A549 treated with Hydrocortisone at 1 μM for 4 hours (cell line): Measurements from ENCODE around the gene PPP6R3. TPM values are rescaled to one million over a fixed set of nuclear protein-coding genes. Genes with fewer than 3 reads are reported as not detected.

ENCODE experiments used
- total RNA-seq: library from RNA; stranded (reverse); fragments of 200-300 nt; extraction: Qiagen RNA extraction; gene quantifications from 5 replicates; pipeline ENCODE4 v1.2.3, GENCODE V29; 2022

Gene PPP6R3, protein sequence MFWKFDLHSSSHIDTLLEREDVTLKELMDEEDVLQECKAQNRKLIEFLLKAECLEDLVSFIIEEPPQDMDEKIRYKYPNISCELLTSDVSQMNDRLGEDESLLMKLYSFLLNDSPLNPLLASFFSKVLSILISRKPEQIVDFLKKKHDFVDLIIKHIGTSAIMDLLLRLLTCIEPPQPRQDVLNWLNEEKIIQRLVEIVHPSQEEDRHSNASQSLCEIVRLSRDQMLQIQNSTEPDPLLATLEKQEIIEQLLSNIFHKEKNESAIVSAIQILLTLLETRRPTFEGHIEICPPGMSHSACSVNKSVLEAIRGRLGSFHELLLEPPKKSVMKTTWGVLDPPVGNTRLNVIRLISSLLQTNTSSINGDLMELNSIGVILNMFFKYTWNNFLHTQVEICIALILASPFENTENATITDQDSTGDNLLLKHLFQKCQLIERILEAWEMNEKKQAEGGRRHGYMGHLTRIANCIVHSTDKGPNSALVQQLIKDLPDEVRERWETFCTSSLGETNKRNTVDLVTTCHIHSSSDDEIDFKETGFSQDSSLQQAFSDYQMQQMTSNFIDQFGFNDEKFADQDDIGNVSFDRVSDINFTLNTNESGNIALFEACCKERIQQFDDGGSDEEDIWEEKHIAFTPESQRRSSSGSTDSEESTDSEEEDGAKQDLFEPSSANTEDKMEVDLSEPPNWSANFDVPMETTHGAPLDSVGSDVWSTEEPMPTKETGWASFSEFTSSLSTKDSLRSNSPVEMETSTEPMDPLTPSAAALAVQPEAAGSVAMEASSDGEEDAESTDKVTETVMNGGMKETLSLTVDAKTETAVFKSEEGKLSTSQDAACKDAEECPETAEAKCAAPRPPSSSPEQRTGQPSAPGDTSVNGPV
- 40.3 to 68.4 TPM (median 55.7 TPM) in 5 replicates for total RNA-seq

DNA sequence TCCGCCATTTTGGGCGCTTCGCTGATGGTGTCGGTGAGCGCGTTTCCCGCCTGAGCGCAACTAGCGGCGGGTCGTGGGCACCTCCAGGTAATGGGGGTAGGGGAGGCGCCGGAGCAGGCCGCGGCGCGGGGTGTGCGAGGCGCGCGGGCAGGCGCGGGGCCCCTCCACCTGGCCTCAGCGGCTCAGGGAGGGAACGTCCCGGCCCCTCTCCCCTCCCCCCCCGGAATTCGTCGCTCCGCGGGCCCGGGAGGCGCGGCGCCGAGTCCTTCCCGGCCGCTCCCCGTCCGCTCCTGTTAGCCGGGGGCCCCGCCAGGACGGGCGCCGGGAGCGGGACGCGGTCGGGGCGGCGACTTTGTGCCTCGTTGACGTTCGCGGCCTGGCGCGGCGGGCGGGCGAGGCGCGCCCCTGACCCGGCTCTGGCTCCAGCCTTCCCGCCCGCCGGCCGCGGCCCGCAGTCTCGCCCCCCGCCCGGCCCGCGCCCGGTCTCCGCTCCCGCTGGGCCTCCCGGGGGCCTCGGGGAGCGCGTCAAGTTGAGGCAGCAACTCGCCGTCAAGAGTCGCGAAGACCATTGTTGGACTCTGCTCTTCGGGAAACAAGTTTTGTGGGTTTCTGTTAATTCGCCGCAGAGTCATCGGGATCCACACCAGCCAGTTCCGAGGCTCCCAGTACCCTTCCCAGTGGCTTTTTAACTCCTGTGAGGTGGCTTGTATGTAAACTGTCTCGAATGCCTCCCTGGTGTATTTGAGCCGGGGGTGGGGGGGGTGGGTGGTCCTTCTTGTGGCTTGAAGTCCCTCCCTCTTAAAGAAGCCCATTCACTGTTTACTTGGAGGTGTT lies at the start of gene PPP6R3:
Gene PPP6R3, plus strand, starts transcription at position 12 of the 834 bp plus-strand sequence. CDS start 76,913 bp downstream, outside the sequence.

Other genes starting within 250 kb of the PPP6R3 start
- gene KMT5B, start 247.5 kb upstream of the PPP6R3 start, total RNA-seq = 19.7 to 28.1 TPM (median 21.2 TPM) in 5 replicates
- 54.2 to 60.1 TPM (median 58.8 TPM) in 5 replicates for gene C11orf24, start 188.8 kb upstream of the PPP6R3 start, total RNA-seq
- gene LRP5, start 148.2 kb upstream of the PPP6R3 start, total RNA-seq = 39.6 to 53.6 TPM (median 45.8 TPM) in 5 replicates
- 8.8 to 25.2 TPM (median 19.3 TPM) in 5 replicates for gene GAL, start 223.8 kb downstream of the PPP6R3 start, total RNA-seq